ENCODE data around the gene MBD3L2B.

Gene MBD3L2B

DNA sequence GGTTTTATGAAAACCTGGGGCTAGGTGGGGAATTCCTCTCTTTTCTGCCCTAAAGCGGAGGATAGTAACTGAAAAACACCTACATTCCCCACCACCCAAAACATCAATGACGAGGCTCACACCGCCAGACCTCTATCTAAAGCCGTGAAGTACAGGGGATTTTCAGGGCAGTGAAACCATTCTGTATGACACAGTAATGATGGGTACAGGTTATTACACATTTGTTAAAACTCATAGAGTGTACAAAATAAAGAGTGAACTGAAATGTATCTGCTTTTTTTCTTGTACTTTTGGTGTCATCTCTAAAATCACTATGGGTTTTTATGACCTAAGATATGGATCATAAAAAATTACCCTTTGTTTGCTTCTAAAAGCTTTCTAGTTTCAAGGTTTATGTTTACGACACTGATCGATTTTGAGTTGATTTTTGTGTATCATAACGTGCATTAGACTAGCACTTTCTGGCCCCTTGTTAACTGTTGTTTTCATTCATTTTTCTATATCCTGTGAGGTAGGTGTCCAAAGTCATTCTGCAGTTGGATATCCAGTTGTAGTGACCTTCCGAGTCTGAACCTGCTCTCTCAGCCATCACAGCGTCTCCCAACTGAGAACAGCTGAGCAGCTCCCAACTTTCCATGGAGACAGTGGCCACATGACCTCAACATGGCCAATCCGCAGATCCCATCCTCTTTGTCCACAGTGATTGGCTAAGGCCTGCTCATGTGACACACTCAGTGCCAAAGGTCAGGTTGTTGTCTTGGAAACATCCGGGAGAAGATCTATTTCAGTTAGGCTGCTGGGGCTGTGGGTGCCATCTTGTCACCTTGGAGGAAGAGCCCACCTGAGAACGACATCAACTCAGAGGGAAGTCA is 10.3 kb downstream of the MBD3L2B start:
- no peak for DNase-seq

DNA sequence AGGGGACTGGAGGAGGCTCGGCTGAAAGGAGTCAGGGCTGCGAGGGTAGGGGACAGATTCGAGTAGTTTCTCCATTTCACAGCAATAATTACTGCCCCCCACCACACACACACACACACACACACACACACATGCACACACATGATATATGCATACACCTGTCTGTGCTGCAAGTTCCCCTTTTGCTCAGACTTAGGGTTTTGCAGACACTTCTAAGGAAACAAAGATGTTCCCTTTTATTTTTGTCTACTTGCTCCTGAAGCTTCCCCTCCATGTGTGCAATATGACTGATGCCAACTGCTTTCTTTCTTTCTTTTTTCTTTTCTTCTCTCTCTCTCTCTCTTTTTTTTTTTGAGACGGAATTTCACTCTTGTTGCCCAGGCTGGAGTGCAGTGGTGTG is 13.4 kb downstream of the MBD3L2B start:
- DNase-seq: peak in 1 of 2 donors; percentile 22

DNA sequence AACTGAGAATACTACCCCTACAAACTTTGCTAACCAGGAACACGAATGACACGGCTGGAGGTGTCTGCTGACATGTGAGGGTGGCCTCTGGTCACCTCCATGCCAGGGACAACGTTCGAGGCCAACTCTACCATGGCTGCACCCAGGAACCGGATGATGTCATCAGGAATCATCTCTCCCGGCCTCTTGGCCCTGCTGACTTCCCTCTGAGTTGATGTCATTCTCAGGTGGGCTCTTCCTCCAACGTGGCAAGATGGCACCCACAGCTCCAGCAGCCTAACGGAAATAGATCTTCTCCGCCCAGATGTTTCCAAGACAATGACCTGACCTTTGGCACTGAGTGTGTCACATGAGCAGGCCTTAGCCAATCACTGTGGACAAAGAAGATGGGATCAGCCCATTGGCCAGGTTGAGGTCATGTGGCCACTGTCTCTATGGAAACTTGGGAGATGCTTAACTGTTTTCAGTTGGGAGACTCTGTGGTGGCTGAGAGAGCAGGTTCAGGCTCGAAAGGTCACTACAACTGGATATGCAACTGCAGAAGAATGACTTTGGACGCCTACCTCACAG is 15.0 kb downstream of the MBD3L2B start:
- no peak for DNase-seq

DNA sequence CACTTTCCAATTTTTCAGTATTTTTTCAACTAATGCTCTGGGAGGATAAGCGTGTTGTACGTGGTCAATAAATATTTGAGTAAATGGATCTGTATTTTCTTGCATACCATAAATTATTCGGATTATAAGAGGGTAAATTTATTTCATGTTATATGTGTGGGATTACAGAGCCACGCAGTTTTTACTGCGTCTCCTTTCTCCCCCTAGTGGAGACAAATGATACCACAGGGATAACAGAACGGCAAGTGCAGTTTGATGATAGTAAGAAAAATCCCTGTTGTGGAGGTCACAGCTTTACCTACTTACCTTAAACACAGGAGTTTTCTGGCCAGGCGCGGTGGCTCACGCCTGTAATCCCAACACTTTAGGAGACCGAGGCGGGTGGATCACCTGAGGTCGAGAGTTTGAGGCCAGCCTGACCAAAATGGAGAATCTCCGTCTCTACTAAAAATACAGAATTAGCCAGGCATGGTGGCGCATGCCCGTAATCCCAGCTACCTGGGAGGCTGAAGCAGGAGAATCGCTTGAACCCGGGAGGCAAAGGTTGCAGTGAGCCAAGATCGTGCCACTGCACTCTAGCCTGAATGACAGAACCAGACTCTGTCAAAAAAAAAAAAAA is 16.8 kb downstream of the MBD3L2B start:
- no peak for DNase-seq

DNA sequence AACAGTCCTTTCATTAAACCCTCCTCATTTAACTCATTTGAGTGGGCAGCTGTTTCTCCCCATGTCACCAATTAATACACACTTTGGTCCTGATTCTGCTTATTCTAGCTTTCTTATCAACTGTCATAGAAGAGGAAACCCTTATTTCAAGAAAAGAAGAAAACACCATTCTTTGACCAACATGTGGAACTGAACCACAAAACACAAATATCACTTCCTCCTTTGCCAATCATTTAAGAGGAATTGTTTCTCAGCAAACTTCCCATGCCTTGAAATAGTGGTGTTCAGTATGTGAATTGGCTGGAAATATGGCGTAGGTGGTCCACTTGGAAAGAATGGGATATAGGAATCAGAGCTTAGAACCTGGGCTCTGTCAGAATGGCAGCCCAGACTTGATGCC is 20.4 kb downstream of the MBD3L2B start:
- no peak for DNase-seq

DNA sequence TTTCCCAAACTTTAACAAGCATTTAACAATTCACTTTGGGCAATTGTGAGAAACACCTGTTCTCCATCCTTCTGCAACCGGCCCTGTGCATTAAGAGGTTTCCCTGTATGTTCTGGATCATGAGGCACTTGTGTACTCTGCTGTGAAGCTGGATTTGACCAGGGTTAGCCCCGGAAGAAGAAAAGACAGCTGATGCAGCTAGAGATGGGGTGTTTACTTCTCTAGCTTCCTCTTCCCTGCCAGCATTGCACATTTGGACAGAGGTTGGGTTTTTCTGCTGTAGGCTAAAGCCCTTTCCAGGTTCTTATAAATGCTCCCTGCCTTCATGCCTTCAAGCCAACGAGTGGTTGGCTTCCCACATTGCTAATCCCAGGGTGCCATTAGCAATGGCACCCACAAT is 20.9 kb downstream of the MBD3L2B start:
- no peak for DNase-seq

DNA sequence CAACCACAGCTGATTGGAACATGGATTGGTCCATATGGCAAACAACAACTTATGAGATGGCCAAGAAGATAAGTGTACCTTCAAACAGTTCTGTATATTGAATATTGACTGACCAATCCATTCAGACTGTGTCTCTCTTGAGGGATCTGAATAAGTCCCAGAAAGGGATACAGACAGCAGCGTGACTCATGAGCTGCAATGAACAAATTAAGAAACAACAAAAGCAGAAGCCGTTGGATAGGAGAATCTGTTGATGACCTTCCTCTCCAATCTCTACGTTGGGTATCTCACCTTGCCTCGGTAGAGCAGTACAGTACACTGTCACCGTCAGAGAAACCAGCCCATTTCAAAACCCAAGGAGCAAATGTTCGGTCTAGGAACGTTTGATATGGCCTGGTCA is 21.3 kb downstream of the MBD3L2B start:
- no peak for DNase-seq

DNA sequence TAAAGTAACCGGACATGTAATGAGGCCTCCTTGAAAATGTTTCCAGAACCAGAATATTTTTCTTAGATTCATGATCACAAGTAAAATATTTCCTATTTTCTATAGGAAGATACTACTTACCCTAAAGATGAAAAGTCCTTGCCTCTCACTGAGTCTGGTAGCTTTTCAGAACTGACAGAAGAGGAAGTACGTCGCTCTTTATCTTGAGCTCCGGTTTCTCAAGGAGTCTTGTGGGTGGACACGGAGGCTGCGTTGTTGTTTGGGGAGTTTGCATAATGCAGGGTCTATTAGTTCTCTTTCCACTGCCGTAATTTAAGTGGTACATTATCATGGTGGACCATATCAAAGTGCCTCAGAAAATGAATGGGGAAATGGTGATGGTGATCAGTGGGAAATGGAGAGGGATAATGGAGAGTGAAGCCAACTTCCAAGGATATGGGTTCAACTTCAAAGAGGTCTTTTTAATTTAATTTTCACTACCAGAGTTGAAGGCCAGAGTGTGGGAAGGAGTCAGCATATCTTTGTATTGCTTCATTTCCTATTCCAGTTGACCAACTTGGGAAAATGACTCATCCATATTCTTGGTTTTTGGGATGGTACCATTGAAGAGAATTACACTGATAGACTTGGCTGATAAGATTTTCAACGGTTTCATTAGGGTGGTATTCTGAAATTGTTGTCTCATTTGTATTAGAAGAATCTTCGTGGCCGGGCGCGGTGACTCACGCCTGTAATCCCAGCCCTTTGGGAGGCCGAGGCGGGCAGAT is 23.4 kb downstream of the MBD3L2B start:
- no peak for DNase-seq

DNA sequence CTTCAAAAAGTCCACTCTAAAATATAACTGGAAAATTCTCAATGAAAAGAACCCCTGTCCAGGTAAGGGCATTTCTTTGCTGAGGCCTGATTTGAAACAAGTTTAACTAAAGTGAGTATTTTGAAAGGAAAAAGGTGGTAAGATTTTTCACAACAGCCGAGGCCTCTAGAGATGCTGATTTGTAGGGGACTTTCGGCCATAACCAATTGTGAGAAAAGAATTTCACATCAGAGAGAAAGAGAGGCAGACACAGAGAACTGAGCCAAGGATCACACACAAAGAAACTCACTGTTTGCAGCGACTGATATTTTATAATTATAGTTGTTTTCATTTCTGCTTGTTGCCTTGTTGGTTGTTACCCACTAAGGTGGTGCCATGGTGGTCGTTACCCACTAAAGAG is 24.4 kb downstream of the MBD3L2B start:
- no peak for DNase-seq

DNA sequence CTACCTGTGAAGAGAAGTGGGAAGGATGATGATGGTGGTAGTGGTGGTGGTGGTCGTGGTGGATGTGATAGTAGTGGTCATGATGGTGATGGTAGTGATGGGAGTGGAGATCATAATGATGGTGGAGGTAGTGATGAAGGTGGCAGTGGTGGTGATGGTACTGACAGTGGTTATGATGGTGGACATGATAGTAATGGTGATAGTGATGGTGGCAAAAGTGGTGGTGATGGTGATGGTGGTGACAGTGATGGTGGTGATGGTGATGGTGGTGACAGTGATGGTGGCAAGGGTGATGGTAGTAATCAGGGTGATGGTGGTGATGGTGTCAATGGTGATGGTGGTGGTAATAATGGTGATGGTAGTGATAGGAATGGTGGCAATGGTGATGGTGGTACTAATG is 26.2 kb downstream of the MBD3L2B start:
- no peak for DNase-seq

DNA sequence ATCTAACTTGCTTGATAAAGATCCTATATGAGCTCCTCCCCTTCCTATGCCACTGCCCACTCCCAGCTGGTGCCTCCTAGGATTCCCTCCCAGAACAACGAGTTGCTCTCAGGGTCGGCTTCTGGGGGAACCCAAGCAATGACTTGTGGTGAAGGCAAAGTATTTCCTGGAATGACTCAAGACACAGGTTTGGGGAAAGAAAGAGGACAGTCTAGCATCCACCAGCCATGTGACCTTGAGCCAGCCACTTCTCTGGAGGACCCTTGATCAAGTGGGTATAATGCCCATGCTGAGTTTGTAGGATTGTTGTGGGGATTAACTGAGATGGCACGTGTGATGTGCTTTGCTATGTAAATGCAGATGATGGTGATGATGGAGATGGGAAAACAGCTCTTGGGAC is 33.0 kb downstream of the MBD3L2B start:
- DNase-seq: no peak

DNA sequence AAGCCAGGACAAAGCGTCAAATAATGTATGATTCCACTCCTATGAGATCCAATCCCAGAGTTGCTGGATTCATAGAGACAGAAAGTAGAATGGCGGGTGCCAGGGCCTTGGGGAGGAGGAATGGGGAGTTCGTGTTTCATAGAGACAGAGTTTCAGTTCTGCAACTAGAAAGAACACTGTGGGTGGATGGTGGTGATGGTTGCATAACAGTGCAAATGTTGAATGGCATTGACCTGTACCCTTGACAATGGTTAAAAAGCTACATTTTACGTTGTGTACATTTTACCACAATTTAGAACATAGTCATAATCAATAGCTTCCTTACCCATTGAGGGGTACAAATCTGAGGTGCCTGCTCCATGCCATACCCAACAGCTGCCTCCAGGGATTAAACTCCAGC is 33.4 kb downstream of the MBD3L2B start:
- DNase-seq: no peak

DNA sequence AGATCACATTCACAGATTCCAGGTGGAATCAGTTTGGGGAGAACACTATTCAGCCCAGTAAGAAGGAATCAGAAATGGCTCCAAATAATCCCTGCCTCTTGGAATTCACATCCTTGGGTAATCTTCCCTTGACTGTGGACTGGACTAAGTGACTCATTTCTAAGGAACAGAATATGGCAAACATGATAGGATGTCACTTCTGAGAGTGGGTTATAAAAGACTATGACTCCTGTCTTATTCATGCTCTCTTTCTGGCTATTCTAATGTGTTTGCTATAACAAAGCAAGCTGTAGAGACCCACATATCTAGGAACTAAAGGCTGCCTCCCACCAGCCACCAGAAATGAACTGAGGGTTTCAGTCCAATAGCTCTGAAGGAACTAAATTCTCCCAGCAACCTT is 37.8 kb downstream of the MBD3L2B start:
- no peak for DNase-seq

DNA sequence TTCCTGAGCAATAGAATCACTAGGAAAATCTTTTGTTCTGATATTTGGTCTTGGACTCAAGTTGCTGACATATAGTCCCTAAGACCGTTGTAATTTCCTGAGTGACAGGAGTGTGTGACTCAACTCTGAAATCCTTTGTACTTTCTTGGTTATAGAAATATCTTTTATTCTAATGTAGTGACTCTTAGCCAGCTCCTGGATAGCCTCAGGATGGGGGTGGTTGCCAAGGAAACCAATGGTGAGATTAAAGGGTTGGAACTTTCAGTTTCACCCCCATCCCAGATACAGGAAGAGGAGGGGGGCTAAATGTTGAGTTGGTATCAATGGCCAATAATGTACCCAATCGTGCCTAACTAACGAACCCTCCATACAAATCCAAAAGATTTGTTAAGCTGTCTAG is 41.8 kb downstream of the MBD3L2B start:
- no peak for DNase-seq

DNA sequence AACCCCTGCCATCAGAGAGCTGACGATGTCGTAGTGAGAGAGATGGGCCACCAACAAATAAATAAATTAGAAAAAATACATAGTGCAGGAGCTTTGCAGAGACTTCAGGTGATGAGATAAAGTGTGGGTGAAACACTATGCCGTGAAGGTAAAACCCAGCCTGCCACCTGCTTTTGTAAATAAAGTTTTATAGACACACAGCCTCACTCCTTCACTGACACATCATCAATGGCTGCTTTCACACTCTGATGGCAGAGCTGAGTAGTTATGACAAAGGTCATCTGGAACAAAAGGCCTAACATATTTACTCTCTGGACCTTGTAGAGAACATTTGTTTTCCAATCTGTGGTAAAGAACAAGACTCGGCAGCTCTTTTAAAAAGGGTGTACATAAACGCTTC is 45.0 kb downstream of the MBD3L2B start:
- no peak for DNase-seq

DNA sequence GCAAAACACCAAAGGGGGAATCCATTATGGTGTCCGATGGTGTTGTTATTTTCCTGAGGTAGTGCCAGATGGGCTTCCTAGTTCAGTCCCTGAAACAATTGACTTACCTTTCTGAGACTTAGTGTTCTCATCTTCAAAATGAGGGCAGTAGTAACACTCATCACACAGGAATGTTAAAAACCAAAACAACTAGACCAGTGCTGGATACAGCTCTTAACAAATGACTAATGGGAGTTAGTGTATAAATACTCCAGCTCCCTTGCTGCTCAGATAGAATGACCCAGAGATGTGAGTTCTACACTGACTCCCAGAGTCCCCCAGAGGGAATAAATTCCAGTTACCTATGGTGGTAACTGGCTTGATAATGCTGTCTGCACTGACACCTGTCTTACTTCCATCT is 49.9 kb downstream of the MBD3L2B start:
- DNase-seq: no peak

DNA sequence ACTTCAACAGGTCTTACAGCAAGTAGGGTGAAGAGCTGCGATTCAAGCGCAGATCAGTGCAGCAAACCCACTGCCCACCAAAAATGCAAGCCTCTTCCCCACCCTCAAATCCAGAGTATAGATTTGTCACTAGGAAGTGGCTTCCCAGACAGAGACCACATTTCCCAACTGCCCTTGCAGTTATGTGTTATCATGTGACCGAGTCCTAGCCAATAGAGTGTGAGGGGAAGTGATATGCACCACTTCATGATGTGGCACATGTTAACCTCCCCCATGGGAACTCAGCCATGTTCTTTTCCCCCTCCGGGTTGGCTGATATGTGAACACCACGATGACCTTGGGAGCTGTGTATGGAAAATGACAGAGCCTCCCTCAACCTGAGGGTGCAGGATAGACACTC is 50.8 kb downstream of the MBD3L2B start:
- peak; percentile 6 to 28 for DNase-seq

DNA sequence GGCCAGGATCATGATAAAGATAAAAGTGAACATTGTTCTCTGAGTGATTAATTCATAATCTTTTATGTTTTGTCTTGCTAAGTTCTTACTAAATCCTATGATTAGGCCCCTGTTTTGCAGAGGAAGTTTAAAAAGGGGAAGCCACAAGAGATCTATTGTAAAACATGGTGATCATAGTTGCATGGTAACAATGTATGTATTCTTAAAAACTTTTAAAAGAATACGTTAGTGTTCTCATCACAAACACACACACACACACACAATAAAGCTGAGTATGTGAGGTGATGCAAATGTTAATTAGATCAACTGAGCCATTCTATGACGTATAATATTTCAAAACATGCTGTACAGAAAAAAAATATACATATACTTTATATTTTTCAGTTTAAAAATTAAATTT is 51.2 kb downstream of the MBD3L2B start:
- DNase-seq: peak in 1 of 2 donors; percentile 28

DNA sequence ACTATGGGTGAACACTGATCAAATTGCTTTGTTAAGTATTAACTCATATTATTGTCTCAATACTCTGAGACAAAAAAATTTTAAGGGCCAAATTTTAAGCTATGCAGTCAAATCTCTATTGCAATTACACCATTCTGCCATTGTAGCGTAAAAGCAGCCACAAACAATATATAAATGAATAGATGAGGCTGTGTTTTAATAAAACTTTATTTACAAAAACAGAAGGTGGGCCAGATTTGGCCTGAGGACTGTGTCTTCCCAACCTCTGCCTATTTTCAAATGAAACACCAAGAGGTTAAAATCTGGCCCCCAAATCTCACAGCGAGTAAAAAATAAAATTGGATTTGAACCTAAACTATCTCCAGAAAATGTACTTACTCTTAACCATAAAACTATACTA is 51.7 kb downstream of the MBD3L2B start:
- DNase-seq: no peak
